PC-3 (cell line): ENCODE results near the gene CFL1. TPM values are rescaled to one million over a fixed set of nuclear protein-coding genes. Genes with fewer than 3 reads are reported as not detected.

Experiments used
- ATAC-seq: fragments of 200-7000 bp; cut with Tn5 transposase; 2 replicates; pipeline ENCODE4 v1.9.1; 2020; ENCODE audit warnings: mild to moderate bottlenecking, moderate library complexity
- BruUV-seq: library from RNA; stranded (reverse); fragments of 400-500 nt; replicated peaks from 2 replicates; lab custom pipeline; 2021; lab: Mats Ljungman, UMichigan
- CTCF ChIA-PET: fragments of 300-600 bp; sonication (Branson Sonifier 250); formaldehyde crosslinking; loops from one replicate; lab custom pipeline; 2022; ENCODE audit warnings: antibody characterized with exemption; lab: Charles Lee
- POLR2A ChIA-PET: fragments of 300-600 bp; sonication (Branson Sonifier 250); formaldehyde crosslinking; loops from one replicate; lab custom pipeline; 2022; ENCODE audit warnings: antibody characterized with exemption; ENCODE audit not compliant: unreplicated experiment; lab: Charles Lee
- DNase-seq: peaks from one replicate; pipeline ENCODE4 v3.0.0-alpha.2; 2015
- H2AFZ ChIP-seq: fragments of 300-600 bp; sonication (generic); 2 replicates; pipeline ENCODE4 v1.6.0; 2016; ENCODE audit warnings: antibody characterized with exemption, low read length
- H3F3A ChIP-seq: fragments of 300-600 bp; sonication (generic); one replicate; pipeline ENCODE4 v1.6.0; 2017; ENCODE audit warnings: antibody characterized with exemption, low read length, control low read depth, mild to moderate bottlenecking; ENCODE audit not compliant: unreplicated experiment
- H3K27ac ChIP-seq: fragments of 300-600 bp; sonication (generic); 2 replicates; pipeline ENCODE4 v1.5.1; 2016; ENCODE audit warnings: mild to moderate bottlenecking, low read length
- H3K27me3 ChIP-seq: fragments of 300-600 bp; sonication (generic); 2 replicates; pipeline ENCODE4 v1.6.1; 2016; ENCODE audit warnings: low read length, mixed read lengths
- H3K36me3 ChIP-seq: fragments of 300-600 bp; sonication (generic); 2 replicates; pipeline ENCODE4 v1.6.1; 2016; ENCODE audit warnings: low read depth, mixed run types, low read length, mixed read lengths
- H3K4me1 ChIP-seq: fragments of 300-600 bp; sonication (generic); 2 replicates; pipeline ENCODE4 v1.5.1; 2016; ENCODE audit warnings: low read length; ENCODE audit not compliant: insufficient read depth
- H3K4me2 ChIP-seq: fragments of 300-600 bp; sonication (generic); 2 replicates; pipeline ENCODE4 v1.6.0; 2016; ENCODE audit warnings: low read length
- H3K4me3 ChIP-seq: fragments of 300-600 bp; sonication (generic); 2 replicates; pipeline ENCODE4 v1.5.1; 2016; ENCODE audit warnings: mild to moderate bottlenecking, low read length, mixed read lengths
- H3K79me2 ChIP-seq: fragments of 300-600 bp; sonication (generic); 2 replicates; pipeline ENCODE4 v1.6.1; 2017; ENCODE audit warnings: low read length, mixed read lengths
- H3K9ac ChIP-seq: fragments of 300-600 bp; sonication (generic); 2 replicates; pipeline ENCODE4 v1.6.0; 2016; ENCODE audit warnings: mild to moderate bottlenecking, low read length
- H3K9me2 ChIP-seq: fragments of 300-600 bp; sonication (generic); replicated peaks from 2 replicates; pipeline ENCODE4 v1.6.1; 2016; ENCODE audit warnings: mixed run types, low read length, mixed read lengths
- H3K9me3 ChIP-seq: fragments of 300-600 bp; sonication (generic); 2 replicates; pipeline ENCODE4 v1.6.1; 2016; ENCODE audit warnings: low read length, mixed read lengths
- H4K20me1 ChIP-seq: fragments of 300-600 bp; sonication (generic); 2 replicates; pipeline ENCODE4 v1.6.1; 2016; ENCODE audit warnings: low read length, mixed read lengths
- EZH2 ChIP-seq: fragments of 300-600 bp; sonication (generic); IDR thresholded peaks from one replicate; pipeline ENCODE4 v1.6.1; 2017; ENCODE audit warnings: antibody characterized with exemption, mild to moderate bottlenecking, low read length; ENCODE audit not compliant: unreplicated experiment
- EZH2phosphoT487 ChIP-seq: fragments of 300-600 bp; sonication (generic); IDR thresholded peaks from 2 replicates; pipeline ENCODE4 v1.6.1; 2018; ENCODE audit warnings: mild to moderate bottlenecking, antibody characterized with exemption, low read length, borderline replicate concordance
- intact Hi-C: fragments of 100-400 bp; cut with micrococcal nuclease; formaldehyde crosslinking; loops from 2 replicates; pipeline ENCODE4 v1.9.0; 2023
- total RNA-seq: library from RNA; depleted of rRNA; stranded (reverse); fragments of >200 nt; gene quantifications from 2 replicates; pipeline ENCODE4 v1.2.3, GENCODE V29; 2014
- TF ChIP-seq, protein P1 (sequence below): fragments of 300-600 bp; sonication (generic); conservative IDR thresholded peaks from 2 replicates; pipeline ENCODE4 v1.5.1; 2017; ENCODE audit warnings: antibody characterized with exemption, low read depth, mild to moderate bottlenecking, low read length

CFL1 gene
- total RNA-seq, 1 experiment from 2014 or later = 2,710 TPM

DNA sequence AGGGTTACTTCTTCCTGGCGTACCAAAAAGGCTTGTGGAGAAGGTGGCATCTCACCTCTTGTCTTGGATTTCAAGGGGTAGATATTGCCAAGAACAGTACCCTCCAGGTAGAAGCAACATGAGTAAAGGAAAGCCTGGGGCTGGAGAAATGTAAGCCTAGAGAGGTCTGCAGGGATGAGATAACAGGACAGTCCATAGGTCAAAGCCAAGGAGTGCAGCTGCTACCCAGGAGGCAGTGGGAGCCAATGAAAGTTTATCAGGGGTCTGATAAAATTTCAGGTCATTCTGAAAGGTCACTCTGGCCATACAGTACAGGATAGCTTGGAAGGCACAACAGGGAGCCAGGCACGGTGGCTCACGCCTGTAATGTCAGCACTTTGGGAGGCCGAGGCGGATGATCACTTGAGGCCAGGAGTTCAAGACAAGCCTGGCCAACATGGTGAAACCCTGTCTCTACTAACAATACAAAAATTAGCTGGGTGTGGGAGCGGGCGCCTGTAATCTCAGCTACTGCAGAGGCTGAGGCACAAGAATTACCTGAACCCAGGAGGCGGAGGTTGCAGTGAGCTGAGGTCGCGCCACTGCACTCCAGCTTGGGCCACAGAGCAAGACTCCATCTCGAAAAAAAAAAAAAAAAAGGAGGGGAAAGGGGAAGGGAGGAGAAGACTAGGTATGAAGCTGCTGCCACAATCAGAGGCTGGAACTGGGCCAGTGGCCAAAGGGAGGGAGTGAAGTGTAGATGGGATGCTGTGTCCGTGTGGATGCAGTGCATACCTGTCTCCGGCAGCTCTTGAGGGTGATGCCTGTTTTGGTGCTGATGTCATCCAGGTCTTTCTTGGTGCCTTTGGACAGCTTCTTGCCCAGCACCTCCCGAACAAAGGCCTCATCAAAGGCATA lies 29.1 kb upstream of the CFL1 start:
- ChIA-PET POLR2A (interaction anchor here (1.5 kb wide), 1 partner anchor 99 kb away, joined by 5 read pairs; no protein-coding TSS in a partner anchor), CTCF (interaction anchor here (1.3 kb wide), 1 partner anchor 175 kb away, joined by 4 read pairs; the partner anchor contains the start of gene KAT5)
- H3K4me3 ChIP-seq = peak overlapping the region; percentile 72
- no TSS peak for BruUV-seq
- H3K79me2 ChIP-seq = peaks cover 36% of the 10 kb centered on the region
- H4K20me1 ChIP-seq = no peaks in the 10 kb centered on the region
- peak overlapping the region; percentile 54 for H3K9ac ChIP-seq
- ATAC-seq = no peak
- no peak overlapping the region for H3K27ac ChIP-seq
- H3K9me3 ChIP-seq = no peaks in the 10 kb centered on the region
- peaks cover 35% of the 10 kb centered on the region for H3K36me3 ChIP-seq
- peaks cover 31% of the 10 kb centered on the region for H3K4me1 ChIP-seq
- TF ChIP-seq EZH2phosphoT487 (no peak), EZH2 (no peak)
- TF ChIP-seq, protein P1, sequence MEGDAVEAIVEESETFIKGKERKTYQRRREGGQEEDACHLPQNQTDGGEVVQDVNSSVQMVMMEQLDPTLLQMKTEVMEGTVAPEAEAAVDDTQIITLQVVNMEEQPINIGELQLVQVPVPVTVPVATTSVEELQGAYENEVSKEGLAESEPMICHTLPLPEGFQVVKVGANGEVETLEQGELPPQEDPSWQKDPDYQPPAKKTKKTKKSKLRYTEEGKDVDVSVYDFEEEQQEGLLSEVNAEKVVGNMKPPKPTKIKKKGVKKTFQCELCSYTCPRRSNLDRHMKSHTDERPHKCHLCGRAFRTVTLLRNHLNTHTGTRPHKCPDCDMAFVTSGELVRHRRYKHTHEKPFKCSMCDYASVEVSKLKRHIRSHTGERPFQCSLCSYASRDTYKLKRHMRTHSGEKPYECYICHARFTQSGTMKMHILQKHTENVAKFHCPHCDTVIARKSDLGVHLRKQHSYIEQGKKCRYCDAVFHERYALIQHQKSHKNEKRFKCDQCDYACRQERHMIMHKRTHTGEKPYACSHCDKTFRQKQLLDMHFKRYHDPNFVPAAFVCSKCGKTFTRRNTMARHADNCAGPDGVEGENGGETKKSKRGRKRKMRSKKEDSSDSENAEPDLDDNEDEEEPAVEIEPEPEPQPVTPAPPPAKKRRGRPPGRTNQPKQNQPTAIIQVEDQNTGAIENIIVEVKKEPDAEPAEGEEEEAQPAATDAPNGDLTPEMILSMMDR = no peak
- H3F3A ChIP-seq = peaks cover 7% of the 10 kb centered on the region
- H2AFZ ChIP-seq = no peak overlapping the region
- H3K27me3 ChIP-seq = no peaks in the 10 kb centered on the region
- H3K4me2 ChIP-seq = peak overlapping the region; percentile 96
- H3K9me2 ChIP-seq = no peaks in the 10 kb centered on the region
- intact Hi-C loops = no loop called here
- peak; percentile 44 for DNase-seq

DNA sequence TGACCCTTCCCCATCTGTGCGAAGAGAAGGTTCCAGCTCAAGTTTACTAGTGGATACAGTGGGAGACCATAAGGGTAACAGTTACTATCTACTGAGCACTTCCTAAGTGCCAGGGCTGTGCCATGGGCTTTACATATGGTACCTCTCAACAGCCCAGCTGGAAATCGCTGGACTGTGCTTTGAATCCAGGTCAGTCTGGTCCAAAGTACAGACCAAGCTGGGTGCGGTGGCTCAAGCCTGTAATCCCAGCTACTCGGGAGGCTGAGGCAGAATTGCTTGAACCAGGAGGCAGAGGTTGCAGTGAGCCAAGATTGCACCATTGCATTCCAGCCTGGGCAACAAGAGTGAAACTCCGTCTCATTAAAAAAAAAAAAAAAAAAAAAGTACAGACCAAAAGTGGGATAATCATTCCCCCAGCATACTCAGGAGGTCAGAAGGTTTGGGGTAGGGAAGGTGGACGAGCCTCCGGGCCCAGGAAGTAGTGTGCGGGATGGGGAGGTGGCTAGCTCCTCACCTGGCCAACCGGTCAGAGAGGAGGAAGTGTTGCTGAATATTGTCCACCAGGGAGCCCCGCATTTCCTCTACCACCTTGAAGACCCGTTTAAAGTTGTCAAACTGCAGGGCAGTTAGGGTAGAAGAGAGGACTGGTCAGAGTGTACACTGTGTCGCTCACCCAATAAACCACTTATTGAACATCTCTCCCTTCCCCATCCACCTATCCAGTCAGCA lies 28.0 kb upstream of the CFL1 start:
- H3K4me3 ChIP-seq = no peak overlapping the region
- no TSS peak for BruUV-seq
- no peak for ATAC-seq

More for the DNA sequence above, 28.0 kb upstream of the CFL1 start:
- H3K9ac ChIP-seq = no peak overlapping the region
- H3K4me2 ChIP-seq = peak overlapping the region; percentile 96; the same call in 1 of the 2 replicates
- ChIA-PET CTCF (interaction anchor here (0.6 to 2.0 kb wide), 3 partner anchors 26 to 159 kb away, joined by 3 to 14 read pairs (median 9); partner anchors contain the start of gene MUS81), POLR2A (no interaction called here)
- peaks cover 7% of the 10 kb centered on the region for H3F3A ChIP-seq
- H3K79me2 ChIP-seq = peaks cover 36% of the 10 kb centered on the region
- no peaks in the 10 kb centered on the region for H3K27me3 ChIP-seq
- DNase-seq = no peak
- peaks cover 37% of the 10 kb centered on the region for H3K36me3 ChIP-seq
- peaks cover 31% of the 10 kb centered on the region for H3K4me1 ChIP-seq
- intact Hi-C loops = no loop called here
- H3K9me3 ChIP-seq = no peaks in the 10 kb centered on the region
- H4K20me1 ChIP-seq = no peaks in the 10 kb centered on the region
- no peaks in the 10 kb centered on the region for H3K9me2 ChIP-seq
- H3K27ac ChIP-seq = no peak overlapping the region
- TF ChIP-seq EZH2phosphoT487 = no peak
- TF ChIP-seq, protein P1 = no peak
- TF ChIP-seq EZH2 = no peak
- H2AFZ ChIP-seq = no peak overlapping the region
